Measurements from ENCODE around the gene FZD7.

- TF ChIP-seq CTCF (conservative IDR thresholded peaks at IDR 0.05; ENCODE audit: low read length) (no peak), EZH2phosphoT487 (IDR thresholded peaks at IDR 0.05; ENCODE audit: borderline replicate concordance) (no peak)
Measured at GRCh38 chr2:202034249-202035088, 814 bp downstream of the FZD7 start.
